Esophagus squamous epithelium (tissue), 4 donors: ENCODE results near the gene ZNF385B.

ENCODE experiments used
- CTCF ChIP-seq, 6 experiments: fragments of 450-650 bp in 4 of 6; fragments of 200-600 bp in 2 of 6; sonication (generic) in 2 of 6; IDR thresholded peaks; one replicate each; pipeline ENCODE4 v1.5.1; 2016 to 2019; ENCODE audit warnings: antibody characterized with exemption in 6 of 6, mild to moderate bottlenecking in 4 of 6, moderate library complexity in 4 of 6
- POLR2A ChIP-seq, 4 donors: fragments of 450-650 bp; IDR thresholded peaks; one replicate each; pipeline ENCODE4 v1.6.1; 2017; ENCODE audit warnings: antibody characterized with exemption in 4 of 4, mild to moderate bottlenecking in 4 of 4, moderate library complexity in 3 of 4

- no peak for TF ChIP-seq CTCF (IDR thresholded peaks at IDR 0.05)
- no peak for TF ChIP-seq POLR2A (IDR thresholded peaks at IDR 0.05)
Observed at GRCh38 chr2:179724403-179724802, 137.0 kb downstream of the ZNF385B start.
